Sigmoid colon (tissue), 4 donors: ENCODE results near the gene MAML1.

Experiments
- CTCF ChIP-seq, 4 experiments: fragments of 450-650 bp in 3 of 4; fragments of 200-600 bp in 1 of 4; IDR thresholded peaks; one replicate each; pipeline ENCODE4 v1.5.1; 2016 to 2019; ENCODE audit warnings: antibody characterized with exemption in 4 of 4, mild to moderate bottlenecking in 3 of 4, moderate library complexity in 2 of 4
- POLR2A ChIP-seq, 2 donors: fragments of 450-650 bp; IDR thresholded peaks; one replicate each; pipeline ENCODE4 v1.6.1; 2016; ENCODE audit warnings: antibody characterized with exemption in 2 of 2, mild to moderate bottlenecking in 2 of 2, moderate library complexity in 2 of 2
- POLR2AphosphoS5 ChIP-seq, 4 donors: sonication (generic); formaldehyde crosslinking; IDR thresholded peaks; one replicate each; pipeline ENCODE4 v1.6.1; 2017; ENCODE audit warnings: antibody characterized with exemption in 4 of 4

DNA sequence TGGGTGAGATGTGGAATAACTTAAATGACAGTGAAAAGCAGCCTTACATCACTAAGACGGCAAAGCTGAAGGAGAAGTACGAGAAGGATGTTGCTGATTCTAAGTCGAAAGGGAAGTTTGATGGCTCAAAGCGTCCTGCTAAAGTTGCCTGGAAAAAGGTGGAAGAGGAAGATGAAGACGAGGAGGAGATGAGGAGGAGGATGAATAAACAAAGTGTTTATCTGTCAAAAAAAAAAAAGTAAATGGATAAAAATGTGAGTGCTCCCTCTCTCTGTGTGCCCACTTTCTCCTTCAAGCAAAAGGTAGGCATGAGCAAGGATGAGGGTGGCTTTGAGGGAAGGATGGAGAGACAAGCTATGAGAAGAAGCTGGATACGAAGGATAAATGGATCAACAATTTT, 38.1 kb upstream of the MAML1 start:
- TF ChIP-seq CTCF (IDR thresholded peaks at IDR 0.05) (no peak), POLR2A (IDR thresholded peaks at IDR 0.05) (no peak), POLR2AphosphoS5 (IDR thresholded peaks at IDR 0.05) (no peak)
